A549 treated with AZD9567 at 1 μM for 4 hours (cell line): ENCODE results near the gene JHY. TPM values are rescaled to one million over a fixed set of nuclear protein-coding genes. Genes with fewer than 3 reads are reported as not detected.

Experiments
- total RNA-seq: library from RNA; stranded (reverse); fragments of 200-300 nt; extraction: Qiagen RNA extraction; gene quantifications from 5 replicates; pipeline ENCODE4 v1.2.3, GENCODE V29; 2022; ENCODE audit not compliant: insufficient read depth

Gene JHY
- total RNA-seq = 2.7 to 4.0 TPM (median 3.2 TPM) in 5 replicates

GRCh38 chr11:122882189-122882856, at the start of gene JHY:
TSS of gene JHY (plus strand) at chr11:122882759. CDS start at chr11:122885850, 3,091 bp downstream.

GRCh38 chr11:122981388-122982264, 99.1 kb downstream of the JHY start, which contains the start of gene BSX:
TSS of gene BSX (minus strand) at chr11:122981834. CDS start at chr11:122981671, 163 bp downstream.

Other genes starting within 250 kb of the JHY start
- 33.9 to 42.1 TPM (median 37.0 TPM) in 5 replicates for gene UBASH3B, start 227.0 kb upstream of the JHY start, total RNA-seq
- 0.03 to 1.1 TPM in 2 of 5 replicates, not detected in the others for gene CRTAM, start 44.3 kb upstream of the JHY start, total RNA-seq
- gene BSX, start 99.1 kb downstream of the JHY start, total RNA-seq = not detected in 5 replicates
- gene HSPA8, start 179.4 kb downstream of the JHY start, total RNA-seq = 1,481 to 2,588 TPM (median 1,683 TPM) in 5 replicates